Activated effector memory CD4-positive, alpha-beta T cell treated with anti-CD3 and anti-CD28 coated beads, Interleukin-2, amount 50 U/mL, for 16 hours (primary cell): Measurements from ENCODE around the gene ATRX.
"Not testable (repeated sequence)": the region's sequence is repeated elsewhere in the genome, so short reads cannot be mapped to it uniquely, and the experiment has no call there.

Experiments
- DNase-seq: peaks from one replicate; pipeline ENCODE4 v3.0.0-alpha.2; 2020

Gene ATRX

GRCh38 chrX:77733342-77733741 is 52.7 kb downstream of the ATRX start:
- no peak for DNase-seq

GRCh38 chrX:77731821-77732419 is 54.1 kb downstream of the ATRX start:
- no peak for DNase-seq

GRCh38 chrX:77726095-77726494 is 59.9 kb downstream of the ATRX start:
- not testable (repeated sequence) for DNase-seq

DNA sequence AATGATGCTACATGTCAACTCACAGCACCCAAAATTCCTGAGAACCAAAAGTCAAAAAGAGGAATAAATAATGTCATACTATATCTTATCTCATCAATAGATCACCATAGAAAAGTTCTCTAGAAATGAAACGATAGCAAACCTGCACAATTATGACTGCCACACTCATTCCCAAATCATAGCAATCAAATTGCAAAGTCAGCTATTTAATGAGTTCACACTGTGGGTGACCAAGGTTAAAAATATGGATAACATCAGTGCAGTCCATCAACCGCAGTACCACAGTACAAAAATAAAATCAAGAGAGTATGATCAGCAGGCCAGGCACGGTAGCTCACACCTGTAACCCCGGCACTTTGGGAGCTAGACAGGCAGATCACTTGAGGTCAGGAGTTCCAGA is 62.3 kb downstream of the ATRX start:
- DNase-seq, result no peak

- DNase-seq, result no peak
Measured at GRCh38 chrX:77719388-77719787, 66.6 kb downstream of the ATRX start.

- no peak for DNase-seq
Measured at GRCh38 chrX:77704881-77705280, 81.1 kb downstream of the ATRX start.

DNA sequence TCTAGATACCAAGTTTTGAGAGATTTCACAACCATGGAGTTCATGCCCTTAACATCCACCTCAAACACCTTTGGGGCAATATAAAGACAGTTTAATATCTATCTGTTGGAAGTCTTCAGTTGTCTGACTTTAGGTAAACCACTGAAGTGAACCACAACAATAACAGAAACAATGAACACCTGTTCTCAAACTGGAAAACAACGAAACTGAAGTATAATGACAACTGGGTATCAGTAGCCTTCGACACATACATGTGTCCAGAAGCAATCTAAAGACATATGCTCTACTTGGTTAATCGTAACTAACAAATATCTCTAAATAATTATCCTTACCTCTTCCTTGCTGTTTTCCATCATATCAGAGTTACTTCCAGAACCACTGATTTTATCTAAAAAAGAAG is 87.8 kb downstream of the ATRX start:
- no peak for DNase-seq

DNA sequence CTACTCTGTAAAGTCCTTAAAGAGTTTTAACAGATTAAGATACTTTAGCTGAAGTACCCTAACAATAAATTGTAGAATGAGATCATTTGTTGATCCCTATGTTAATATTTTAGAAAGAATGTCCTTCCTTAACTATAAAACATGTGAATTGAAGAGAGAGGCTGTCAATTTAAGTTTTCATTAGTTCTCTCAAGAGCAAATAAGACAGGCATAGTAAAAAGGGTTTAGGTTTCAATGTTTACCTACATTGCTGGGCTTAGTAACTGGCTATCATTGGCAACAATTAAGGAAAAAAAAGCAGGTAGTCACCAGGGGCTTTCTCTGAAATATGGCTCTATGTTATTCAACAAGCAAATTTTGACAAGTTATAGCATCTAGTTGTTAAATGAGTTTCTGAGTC is 91.5 kb downstream of the ATRX start:
- DNase-seq, result no peak

DNA sequence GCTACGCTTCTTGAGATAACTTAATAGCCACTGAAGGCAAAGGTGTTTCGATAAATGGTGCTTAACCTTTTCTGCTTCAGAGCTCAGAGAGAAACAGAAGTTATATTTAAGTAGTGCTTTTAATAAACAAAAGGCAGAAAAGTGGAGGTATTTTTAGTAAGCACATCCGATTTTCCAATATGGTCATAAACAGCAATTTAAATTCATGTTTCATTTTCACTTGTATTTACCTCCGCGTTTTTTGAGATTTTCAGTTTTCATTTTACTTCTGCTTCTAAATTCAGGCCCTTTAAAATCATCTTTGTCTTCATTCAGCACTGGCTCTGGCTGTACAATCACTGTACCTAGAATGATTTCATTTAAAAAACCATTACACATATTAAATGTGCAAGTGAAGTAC is 92.4 kb downstream of the ATRX start:
- no peak for DNase-seq

GRCh38 chrX:77691916-77692315 is 94.1 kb downstream of the ATRX start:
- DNase-seq, result no peak

GRCh38 chrX:77689376-77689775 is 96.6 kb downstream of the ATRX start:
- DNase-seq, result no peak

DNA sequence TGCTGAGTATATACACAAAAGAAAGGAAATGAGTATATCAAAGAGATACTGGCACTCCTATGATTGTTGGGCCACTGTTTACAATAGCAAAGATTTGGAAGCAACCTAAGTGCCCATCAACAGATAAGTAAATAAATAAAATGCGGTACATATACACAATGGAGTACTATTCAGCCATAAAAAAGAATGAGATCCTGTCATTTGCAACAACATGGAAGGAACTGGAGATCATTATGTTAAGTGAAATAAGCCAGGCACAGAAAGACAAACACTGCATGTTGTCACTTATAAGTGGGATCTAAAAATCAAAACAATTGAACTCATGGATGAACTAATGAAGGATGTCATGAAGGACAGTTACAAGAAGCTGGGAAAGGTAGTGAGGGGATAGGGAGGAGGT is 100.3 kb downstream of the ATRX start:
- DNase-seq, result not testable (repeated sequence)

GRCh38 chrX:77679144-77679543 is 106.9 kb downstream of the ATRX start:
- no peak for DNase-seq

GRCh38 chrX:77675986-77676385 is 110.0 kb downstream of the ATRX start:
- DNase-seq, result no peak

- DNase-seq, result no peak
Measured at GRCh38 chrX:77668391-77669237, 117.4 kb downstream of the ATRX start.

- no peak for DNase-seq
Measured at GRCh38 chrX:77658886-77659285, 127.1 kb downstream of the ATRX start.

DNA sequence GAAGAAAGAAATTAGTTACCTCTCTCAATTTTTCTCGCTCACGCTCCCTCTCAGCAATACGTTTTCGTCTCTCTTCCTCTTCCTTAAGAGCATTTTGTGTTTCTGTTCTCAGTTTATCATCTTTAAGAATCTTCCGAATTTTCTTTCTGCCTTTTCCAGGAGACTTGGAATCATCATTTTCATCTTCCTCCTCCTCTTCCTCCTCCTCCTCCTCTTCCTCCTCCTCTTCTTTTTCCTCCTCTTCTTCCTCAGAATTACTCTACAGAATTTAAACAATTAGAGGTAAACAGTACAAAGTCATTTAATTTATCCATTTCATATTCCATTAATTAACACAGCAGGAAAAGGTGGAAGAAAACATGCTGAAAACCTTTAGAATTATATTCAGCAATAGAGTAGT is 133.9 kb downstream of the ATRX start:
- no peak for DNase-seq

GRCh38 chrX:77640702-77641101 is 145.3 kb downstream of the ATRX start:
- no peak for DNase-seq

DNA sequence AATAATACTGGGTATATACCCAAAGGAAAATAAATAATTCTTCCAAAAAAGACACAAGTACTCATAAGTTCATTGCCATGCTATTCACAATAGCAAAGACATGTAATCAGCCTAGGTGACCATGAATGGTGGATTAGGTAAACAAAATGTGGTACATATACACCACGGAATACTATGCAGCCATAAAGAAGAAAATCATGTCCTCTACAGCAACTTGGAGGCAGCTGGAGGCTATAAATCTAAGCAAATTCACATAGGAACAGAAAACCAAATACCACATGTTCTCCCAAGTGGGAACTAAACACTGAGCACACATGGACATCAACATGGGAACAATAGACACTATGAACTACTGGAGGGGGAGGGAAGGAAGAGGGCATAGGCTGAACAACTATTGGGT is 146.2 kb downstream of the ATRX start:
- no peak for DNase-seq

DNA sequence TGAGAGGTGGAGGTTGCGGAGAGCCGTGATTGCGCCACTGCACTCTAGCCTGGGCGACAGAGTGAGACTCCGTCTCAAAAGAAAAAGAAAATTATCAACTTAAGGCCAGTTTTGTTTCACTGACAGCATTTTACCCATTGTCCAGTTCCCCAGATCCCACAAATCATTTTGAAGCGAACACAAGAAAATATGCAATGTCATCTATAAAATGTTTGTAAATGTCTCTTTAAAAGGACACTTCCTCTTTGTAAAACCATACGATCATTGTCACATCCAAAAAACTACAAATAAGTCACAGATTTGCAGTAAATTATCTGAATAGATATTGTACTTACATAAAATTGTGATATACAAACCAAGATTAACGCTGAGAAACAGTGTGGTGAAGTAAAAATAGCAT is 147.6 kb downstream of the ATRX start:
- DNase-seq, result no peak

- no peak for DNase-seq
Measured at GRCh38 chrX:77635373-77635772, 150.6 kb downstream of the ATRX start.

DNA sequence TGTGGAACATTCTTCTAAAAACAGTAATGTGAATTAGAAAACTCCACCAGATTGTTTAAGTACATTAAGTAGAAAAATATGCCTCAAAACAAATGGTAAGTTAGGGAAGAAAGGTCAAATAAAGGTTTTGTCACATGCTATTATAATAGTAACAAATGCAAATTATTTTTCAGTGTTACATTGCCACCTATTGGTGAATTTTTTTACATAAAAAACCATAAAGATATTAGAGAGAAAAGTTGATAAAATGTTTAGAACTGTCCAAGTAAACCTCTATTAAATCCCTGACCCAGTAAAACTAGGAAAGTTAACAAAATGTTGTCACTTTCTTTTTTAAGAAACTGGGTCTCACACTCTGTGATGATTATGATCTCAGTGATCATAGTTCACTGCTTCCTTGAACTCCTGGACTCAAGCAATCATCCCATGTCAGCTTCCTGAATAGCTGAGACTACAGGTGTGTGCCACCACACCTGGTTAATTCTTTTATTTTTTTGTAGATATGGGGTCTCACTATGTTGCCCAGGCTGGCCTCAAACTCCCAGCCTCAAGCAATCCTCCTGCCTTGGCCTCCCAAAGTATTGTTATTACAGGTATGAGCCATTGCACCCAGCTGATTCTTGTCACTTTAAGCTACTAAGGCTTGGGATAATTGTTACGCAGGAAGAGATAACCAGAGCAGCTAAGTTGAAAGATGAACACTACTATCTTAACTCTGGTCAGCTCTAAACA is 157.6 kb downstream of the ATRX start:
- no peak for DNase-seq

GRCh38 chrX:77622672-77623071 is 163.3 kb downstream of the ATRX start:
- DNase-seq, result peak; percentile 57

DNA sequence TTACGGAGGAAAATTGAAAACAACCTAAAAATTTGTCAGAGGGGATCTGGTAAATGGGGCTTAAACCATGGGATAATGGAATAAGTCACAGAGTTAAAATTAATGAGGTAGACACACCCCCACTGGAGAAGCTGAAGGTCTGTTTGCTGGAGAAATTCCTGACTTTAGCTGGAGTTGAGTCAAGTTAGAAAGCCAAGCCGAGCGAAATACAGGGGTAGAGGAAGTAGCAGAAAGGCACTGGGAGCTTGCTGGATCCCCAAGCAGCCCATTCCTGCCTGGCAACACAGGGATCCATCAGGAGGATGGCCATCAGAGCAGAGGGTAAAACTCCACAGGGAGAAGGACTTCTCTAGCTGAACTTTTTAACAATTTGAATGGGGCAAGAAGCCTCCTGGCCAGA is 163.8 kb downstream of the ATRX start:
- DNase-seq, result no peak
